ENCODE data around the gene BAZ1A. TPM values are rescaled to one million over a fixed set of nuclear protein-coding genes. Genes with fewer than 3 reads are reported as not detected.
"Not testable (repeated sequence)": the region's sequence is repeated elsewhere in the genome, so short reads cannot be mapped to it uniquely, and the experiment has no call there.

BAZ1A gene
- total RNA-seq, 1 donor from 2014 or later = 25.0 TPM

DNA sequence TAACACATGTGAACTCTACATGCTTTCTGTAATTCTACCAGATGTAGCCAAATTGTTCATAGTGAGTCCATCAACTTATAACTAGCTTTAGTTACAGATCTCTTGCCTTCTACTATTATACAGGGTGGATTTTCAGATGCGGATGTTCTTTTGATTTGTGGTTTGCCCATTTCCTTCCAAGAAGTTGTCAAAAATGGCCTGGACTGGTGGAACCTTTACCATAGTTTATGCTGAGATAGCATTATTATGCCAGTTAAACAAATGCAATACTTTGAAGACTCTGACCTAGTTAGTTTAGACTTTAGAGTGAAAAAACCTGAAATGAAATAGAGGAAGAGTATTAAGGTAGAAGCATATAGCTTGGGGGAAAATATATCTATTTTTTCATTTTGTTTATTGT, 133.3 kb downstream of the BAZ1A start:
- no peak for DNase-seq (ENCODE audit: low spot score)
- Mint-ChIP-seq H3K27me3 (ENCODE audit: low read depth) (no peaks in the 10 kb centered on the region), H3K4me1 (ENCODE audit: low read depth) (peaks cover 6% of the 10 kb centered on the region), H3K36me3 (ENCODE audit: low read depth) (no peaks in the 10 kb centered on the region), H3K27ac (ENCODE audit: unreplicated experiment) (no peak overlapping the region), H3K9me3 (ENCODE audit: low read depth) (peaks cover 12% of the 10 kb centered on the region), H3K4me3 (ENCODE audit: unreplicated experiment) (no peak overlapping the region)
- no peak for TF ChIP-seq CTCF (IDR thresholded peaks at IDR 0.05)

DNA sequence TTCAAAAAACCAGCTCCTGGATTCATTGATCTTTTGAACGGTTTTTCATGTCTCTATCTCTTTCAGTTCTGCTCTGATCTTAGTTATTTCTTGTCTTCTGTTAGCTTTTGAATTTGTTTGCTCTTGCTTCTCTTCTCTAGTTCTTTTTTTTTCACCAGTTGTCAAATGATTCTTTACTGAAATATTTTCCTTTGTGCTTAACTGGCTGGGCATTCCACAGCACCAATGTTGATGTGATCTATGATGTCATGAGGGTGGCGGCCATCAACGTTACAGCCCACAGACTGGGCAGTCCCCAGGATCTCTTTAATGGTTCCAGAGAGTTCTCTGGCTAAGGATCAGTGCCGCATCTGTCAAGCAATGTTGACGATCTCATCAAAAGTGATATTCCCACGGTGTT, 135.0 kb downstream of the BAZ1A start:
- H3K9me3 Mint-ChIP-seq (ENCODE audit: low read depth) = peaks cover 12% of the 10 kb centered on the region
- not testable (repeated sequence) for H3K27me3 Mint-ChIP-seq (ENCODE audit: low read depth); H3K4me3 Mint-ChIP-seq (ENCODE audit: unreplicated experiment); H3K36me3 Mint-ChIP-seq (ENCODE audit: low read depth); H3K27ac Mint-ChIP-seq (ENCODE audit: unreplicated experiment); DNase-seq (ENCODE audit: low spot score); H3K4me1 Mint-ChIP-seq (ENCODE audit: low read depth)

DNA sequence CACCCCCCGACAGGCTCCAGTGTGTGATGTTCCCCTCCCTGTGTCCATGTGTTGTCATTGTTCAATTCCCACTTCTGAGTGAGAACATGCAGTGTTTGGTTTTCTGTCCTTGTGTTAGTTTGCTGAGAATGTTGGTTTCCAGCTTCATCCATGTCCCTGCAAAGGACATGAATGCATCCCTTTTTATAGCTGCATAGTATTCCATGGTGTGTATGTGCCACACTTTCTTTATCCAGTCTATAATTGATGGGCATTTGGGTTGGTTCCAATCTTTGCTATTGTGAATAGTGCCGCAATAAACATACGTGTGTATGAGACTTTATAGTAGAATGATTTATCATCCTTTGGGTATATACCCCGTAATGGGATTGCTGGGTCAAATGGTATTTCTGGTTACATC, 138.1 kb downstream of the BAZ1A start:
- not testable (repeated sequence) for H3K27ac Mint-ChIP-seq (ENCODE audit: unreplicated experiment); H3K4me3 Mint-ChIP-seq (ENCODE audit: unreplicated experiment); H3K27me3 Mint-ChIP-seq (ENCODE audit: low read depth); H3K36me3 Mint-ChIP-seq (ENCODE audit: low read depth); DNase-seq (ENCODE audit: low spot score)
- Mint-ChIP-seq H3K9me3 (ENCODE audit: low read depth) (peaks cover 12% of the 10 kb centered on the region), H3K4me1 (ENCODE audit: low read depth) (peaks cover 16% of the 10 kb centered on the region)

DNA sequence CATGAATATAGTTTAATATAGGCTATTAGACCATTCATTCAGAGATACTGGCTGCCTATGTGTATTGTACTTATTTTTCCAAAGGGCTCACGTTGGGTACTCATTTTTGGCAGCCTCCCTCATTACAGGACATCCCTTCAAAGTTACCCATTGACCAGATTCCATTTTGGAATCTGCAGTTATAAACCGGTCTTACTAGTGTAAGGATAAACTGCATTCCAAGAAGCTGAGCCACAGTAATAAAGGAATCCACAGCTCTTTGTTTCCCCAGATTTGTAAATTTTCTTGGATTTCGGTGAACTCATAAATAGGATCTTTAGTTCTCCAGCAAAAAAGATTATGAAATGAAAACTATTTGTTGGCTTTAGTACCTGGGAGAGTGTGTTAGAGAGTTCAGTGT, 141.9 kb downstream of the BAZ1A start:
- TF ChIP-seq CTCF (IDR thresholded peaks at IDR 0.05) = no peak
- H3K9me3 Mint-ChIP-seq (ENCODE audit: low read depth) = no peaks in the 10 kb centered on the region
- no peaks in the 10 kb centered on the region for H3K27me3 Mint-ChIP-seq (ENCODE audit: low read depth)
- H3K27ac Mint-ChIP-seq (ENCODE audit: unreplicated experiment) = no peak overlapping the region
- peaks cover 10% of the 10 kb centered on the region for H3K4me1 Mint-ChIP-seq (ENCODE audit: low read depth)
- DNase-seq (ENCODE audit: low spot score) = no peak
- H3K36me3 Mint-ChIP-seq (ENCODE audit: low read depth) = peaks cover 1% of the 10 kb centered on the region
- no peak overlapping the region for H3K4me3 Mint-ChIP-seq (ENCODE audit: unreplicated experiment)

DNA sequence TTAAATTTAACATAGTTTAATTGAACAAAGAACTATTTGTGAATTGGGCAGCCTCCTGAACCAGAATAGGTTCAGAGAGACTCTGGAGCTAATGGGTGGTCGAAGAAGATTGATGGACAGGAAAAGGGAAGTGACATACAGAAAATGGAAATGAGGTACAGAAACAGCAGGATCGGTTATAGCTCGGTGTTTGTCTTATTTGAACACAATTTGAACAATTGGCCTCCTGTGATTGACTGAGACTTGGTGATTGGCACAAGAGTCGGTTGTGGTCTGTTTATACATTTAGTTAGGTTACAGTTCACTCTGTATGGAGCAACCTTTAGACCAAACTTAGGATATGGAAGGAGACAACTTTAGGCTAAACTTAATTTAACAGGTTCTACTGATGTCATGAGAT, 142.4 kb downstream of the BAZ1A start:
- Mint-ChIP-seq H3K27me3 (ENCODE audit: low read depth) (no peaks in the 10 kb centered on the region), H3K4me3 (ENCODE audit: unreplicated experiment) (no peak overlapping the region), H3K9me3 (ENCODE audit: low read depth) (no peaks in the 10 kb centered on the region), H3K36me3 (ENCODE audit: low read depth) (peaks cover 1% of the 10 kb centered on the region), H3K27ac (ENCODE audit: unreplicated experiment) (no peak overlapping the region), H3K4me1 (ENCODE audit: low read depth) (peaks cover 10% of the 10 kb centered on the region)
- no peak for TF ChIP-seq CTCF (IDR thresholded peaks at IDR 0.05)
- DNase-seq (ENCODE audit: low spot score) = no peak

GRCh38 chr14:34723867-34724266, 151.3 kb downstream of the BAZ1A start:
- Mint-ChIP-seq H3K27ac (ENCODE audit: unreplicated experiment) (no peak overlapping the region), H3K27me3 (ENCODE audit: low read depth) (no peaks in the 10 kb centered on the region), H3K9me3 (ENCODE audit: low read depth) (no peaks in the 10 kb centered on the region), H3K4me1 (ENCODE audit: low read depth) (peaks cover 16% of the 10 kb centered on the region), H3K4me3 (ENCODE audit: unreplicated experiment) (no peak overlapping the region), H3K36me3 (ENCODE audit: low read depth) (no peaks in the 10 kb centered on the region)
- TF ChIP-seq CTCF (IDR thresholded peaks at IDR 0.05) = no peak
- DNase-seq (ENCODE audit: low spot score) = no peak
